Body of pancreas (tissue), 4 donors: Measurements from ENCODE around the gene ZDHHC16.

ENCODE experiments used
- CTCF ChIP-seq, 7 experiments: fragments of 450-650 bp in 4 of 7; fragments of 200-600 bp in 3 of 7; sonication (generic) in 3 of 7; IDR thresholded peaks; one replicate each; pipeline ENCODE4 v1.5.1; 2016 to 2019; ENCODE audit warnings: antibody characterized with exemption in 7 of 7
- POLR2A ChIP-seq, 3 donors: fragments of 450-650 bp; IDR thresholded peaks; one replicate each; pipeline ENCODE4 v1.6.1; 2016; ENCODE audit warnings: antibody characterized with exemption in 3 of 3, mild to moderate bottlenecking in 2 of 3

- TF ChIP-seq CTCF (IDR thresholded peaks at IDR 0.05), result no peak
- TF ChIP-seq POLR2A (IDR thresholded peaks at IDR 0.05), result no peak
These were observed 44.5 kb upstream of the ZDHHC16 start for GRCh38 chr10:97401455-97401919.
